Tibial nerve (tissue), 4 donors: Measurements from ENCODE around the gene MEGF6. TPM values are rescaled to one million over a fixed set of nuclear protein-coding genes. Genes with fewer than 3 reads are reported as not detected.
A peak's percentile ranks its signal among the peaks of the same experiment; 100 is the strongest.

ENCODE experiments used
- DNase-seq, 2 donors: peaks; one replicate each; pipeline ENCODE4 v3.0.0-alpha.2; 2019; ENCODE audit warnings: low spot score in 2 of 2
- H3K27ac ChIP-seq, 4 donors: fragments of 200-600 bp; sonication (generic) in 3 of 4; one replicate each; pipeline ENCODE4 v1.5.1; 2017 to 2019; ENCODE audit warnings: mild to moderate bottlenecking in 1 of 4
- H3K27me3 ChIP-seq, 2 donors: fragments of 200-600 bp; sonication (generic) in 1 of 2; one replicate each; pipeline versions ENCODE4 v1.5.1 to v1.6.0; 2017 to 2019
- H3K36me3 ChIP-seq, 3 donors: fragments of 200-600 bp; sonication (generic); one replicate each; pipeline ENCODE4 v1.5.1; 2018 to 2019
- H3K4me1 ChIP-seq, 4 donors: fragments of 200-600 bp; sonication (generic) in 3 of 4; one replicate each; pipeline ENCODE4 v1.5.1; 2017 to 2019
- H3K4me3 ChIP-seq, 4 donors: fragments of 200-600 bp; sonication (generic) in 3 of 4; one replicate each; pipeline ENCODE4 v1.5.1; 2017 to 2019; ENCODE audit warnings: mild to moderate bottlenecking in 1 of 4, moderate library complexity in 1 of 4
- H3K9me3 ChIP-seq, 4 donors: fragments of 200-600 bp; sonication (generic) in 3 of 4; one replicate each; pipeline ENCODE4 v1.5.1; 2017 to 2019
- CTCF ChIP-seq, 5 experiments: fragments of 200-600 bp in 3 of 5; fragments of 450-650 bp in 2 of 5; sonication (generic) in 3 of 5; IDR thresholded peaks; one replicate each; pipeline ENCODE4 v1.5.1; 2016 to 2019; ENCODE audit warnings: antibody characterized with exemption in 5 of 5, mild to moderate bottlenecking in 3 of 5, moderate library complexity in 2 of 5
- EP300 ChIP-seq, 2 donors: sonication (generic); formaldehyde crosslinking; IDR thresholded peaks; one replicate each; pipeline ENCODE4 v1.6.1; 2017; ENCODE audit warnings: antibody characterized with exemption in 2 of 2, mild to moderate bottlenecking in 1 of 2
- POLR2A ChIP-seq, 2 donors: fragments of 450-650 bp; IDR thresholded peaks; one replicate each; pipeline ENCODE4 v1.6.1; 2017; ENCODE audit warnings: antibody characterized with exemption in 2 of 2, mild to moderate bottlenecking in 2 of 2, moderate library complexity in 2 of 2
- WGBS, 2 donors: methylation state at CpG; one replicate each; pipeline ENCODE4 v1.1.5; 2018; 5-methylcytosine and 5-hydroxymethylcytosine counted together
- total RNA-seq, 4 donors: library from RNA; depleted of rRNA; stranded (reverse); fragments of >200 nt; gene quantifications; one replicate each; pipeline ENCODE4 v1.1.0, GENCODE V29; 2016

Gene MEGF6
- total RNA-seq, 4 donors from 2014 or later: 25.3 to 63.3 (median 42.8) TPM

DNA sequence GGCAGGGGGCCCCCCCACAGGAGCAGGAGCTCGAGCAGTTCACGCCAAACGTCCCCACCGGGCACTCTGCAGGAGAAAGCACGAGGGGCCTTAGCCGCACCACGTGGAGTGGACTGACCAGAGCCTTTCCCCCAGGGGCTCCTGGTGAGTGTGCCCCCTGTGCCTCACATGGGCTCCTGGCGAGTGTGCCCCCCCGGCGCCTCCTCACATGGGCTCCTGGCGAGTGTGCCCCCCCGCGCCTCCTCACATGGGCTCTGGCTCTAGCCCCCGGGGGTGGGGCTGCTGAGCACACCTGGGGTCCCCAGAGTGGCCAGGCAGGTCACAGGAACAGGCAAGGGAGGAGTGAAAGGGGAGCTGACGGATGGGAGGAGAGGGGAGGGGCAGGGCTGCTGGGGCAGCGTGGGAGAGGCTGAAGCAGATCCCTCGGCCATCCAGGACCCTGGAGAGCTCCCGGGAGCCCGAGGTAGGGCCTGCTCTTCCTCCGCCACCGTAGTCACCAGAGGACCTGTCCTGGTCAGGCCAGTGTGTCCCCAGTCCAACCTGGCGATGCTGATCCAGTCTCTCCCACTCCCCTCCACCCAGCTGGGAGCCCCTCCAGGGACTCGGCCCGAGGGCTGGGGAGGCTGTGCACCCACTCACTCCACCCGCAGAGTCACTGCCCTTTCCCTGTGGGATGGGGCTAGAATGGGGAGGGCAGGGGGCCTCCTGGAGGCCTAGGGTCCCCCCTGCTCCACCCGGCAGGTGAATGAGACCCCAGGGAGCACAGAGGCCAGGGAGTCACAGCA is 109.3 kb downstream of the MEGF6 start:
- DNase-seq: peak; percentile 22 to 74
- H3K27me3 ChIP-seq: no peaks in the 10 kb centered on the region
- no peaks in the 10 kb centered on the region for H3K9me3 ChIP-seq
- no peak overlapping the region for H3K4me3 ChIP-seq
- H3K4me1 ChIP-seq: peaks cover 0 to 31% (median 0%) of the 10 kb centered on the region in 4 donors
- 41 to 50% methylated on average over 17 to 19 of the region's 26 CpGs for WGBS, 2 donors
- no peak for TF ChIP-seq CTCF (IDR thresholded peaks at IDR 0.05)
- TF ChIP-seq EP300 (IDR thresholded peaks at IDR 0.05): no peak
- TF ChIP-seq POLR2A (IDR thresholded peaks at IDR 0.05): no peak
- peaks cover 0 to 32% (median 0%) of the 10 kb centered on the region in 3 donors for H3K36me3 ChIP-seq
- H3K27ac ChIP-seq: peak overlapping the region in 1 of 4 donors; percentile 39

- no peak overlapping the region for H3K4me3 ChIP-seq
- DNase-seq: no peak
- H3K9me3 ChIP-seq: no peaks in the 10 kb centered on the region
- H3K36me3 ChIP-seq: peaks cover 0 to 27% (median 0%) of the 10 kb centered on the region in 3 donors
- peaks cover 0 to 31% (median 0%) of the 10 kb centered on the region in 4 donors for H3K4me1 ChIP-seq
- no peak overlapping the region for H3K27ac ChIP-seq
- no peaks in the 10 kb centered on the region for H3K27me3 ChIP-seq
- WGBS, 2 donors: 73% methylated on average over 13 of the region's 17 CpGs; no CpG with 5 or more reads in 1 of the 2 donors
- TF ChIP-seq CTCF (IDR thresholded peaks at IDR 0.05) (no peak), POLR2A (IDR thresholded peaks at IDR 0.05) (no peak), EP300 (IDR thresholded peaks at IDR 0.05) (no peak)
These were observed 109.9 kb downstream of the MEGF6 start for GRCh38 chr1:3501437-3501836.

DNA sequence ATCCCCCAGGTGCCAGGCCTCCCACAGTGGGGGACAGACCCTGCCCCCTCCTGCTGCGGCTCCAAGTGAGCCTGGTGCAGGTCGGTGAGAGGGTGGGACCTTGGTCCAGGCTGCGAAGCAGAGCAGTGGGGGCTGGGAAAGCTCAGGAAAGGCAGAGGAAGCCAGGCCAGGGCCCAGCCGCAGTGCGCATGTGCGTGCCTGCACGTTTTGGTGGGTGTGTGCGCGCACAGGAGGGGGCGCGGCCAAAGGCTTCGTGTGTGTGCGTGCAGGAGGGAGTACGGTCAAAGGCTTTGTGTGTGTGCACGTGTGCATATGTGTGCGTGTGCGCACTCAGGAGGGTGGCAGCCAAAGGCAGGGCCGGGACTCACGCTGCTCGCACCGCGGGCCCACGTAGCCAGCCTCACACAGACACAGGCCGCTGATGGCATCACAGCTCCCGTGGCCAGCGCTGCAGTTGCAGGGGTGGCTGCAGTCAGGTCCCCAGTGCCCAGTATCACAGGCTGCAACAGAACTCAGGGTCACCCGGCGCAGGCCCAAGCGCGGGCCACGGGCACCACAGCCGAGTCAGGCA is 111.0 kb downstream of the MEGF6 start:
- Histone ChIP-seq H3K9me3 (no peaks in the 10 kb centered on the region), H3K27ac (no peak overlapping the region), H3K4me3 (no peak overlapping the region), H3K27me3 (no peaks in the 10 kb centered on the region), H3K4me1 (peaks cover 0 to 28% (median 0%) of the 10 kb centered on the region in 4 donors), H3K36me3 (peaks cover 0 to 34% (median 0%) of the 10 kb centered on the region in 3 donors)
- DNase-seq: no peak
- TF ChIP-seq CTCF (IDR thresholded peaks at IDR 0.05): no peak
- TF ChIP-seq EP300 (IDR thresholded peaks at IDR 0.05): no peak
- TF ChIP-seq POLR2A (IDR thresholded peaks at IDR 0.05): no peak
- 88 to 90% methylated on average over 17 to 21 of the region's 32 CpGs for whole genome bisulfite sequencing, 2 donors

DNA sequence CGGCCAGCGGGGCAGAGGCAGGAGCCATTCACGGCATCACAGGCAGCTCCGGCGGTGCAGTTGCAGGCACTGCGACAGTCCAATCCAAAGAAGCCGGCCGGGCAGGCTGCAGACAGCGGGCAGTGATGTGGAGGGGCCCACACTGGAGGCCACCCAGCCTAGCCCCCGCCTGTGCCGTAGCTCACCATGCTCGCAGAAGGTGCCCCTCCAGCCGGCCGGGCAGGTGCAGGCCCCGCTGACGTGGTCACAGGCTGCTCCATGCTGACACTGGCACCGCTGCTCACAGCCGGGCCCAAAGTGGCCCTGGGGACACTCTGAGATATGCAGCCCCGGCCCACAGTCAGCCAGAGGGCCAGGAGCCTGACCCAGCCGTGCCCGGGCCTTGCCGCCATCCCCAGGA is 111.7 kb downstream of the MEGF6 start:
- TF ChIP-seq POLR2A (IDR thresholded peaks at IDR 0.05): no peak
- no peak for TF ChIP-seq EP300 (IDR thresholded peaks at IDR 0.05)
- no peak for TF ChIP-seq CTCF (IDR thresholded peaks at IDR 0.05)
- no peak for DNase-seq
- H3K4me3 ChIP-seq: no peak overlapping the region
- 79 to 96% methylated on average over 10 to 11 of the region's 22 CpGs for WGBS, 2 donors
- H3K27ac ChIP-seq: no peak overlapping the region
- peaks cover 0 to 20% (median 0%) of the 10 kb centered on the region in 4 donors for H3K4me1 ChIP-seq
- H3K27me3 ChIP-seq: no peaks in the 10 kb centered on the region
- H3K9me3 ChIP-seq: no peaks in the 10 kb centered on the region
- peaks cover 0 to 34% (median 0%) of the 10 kb centered on the region in 3 donors for H3K36me3 ChIP-seq

GRCh38 chr1:3498986-3499385 is 112.3 kb downstream of the MEGF6 start:
- DNase-seq: no peak
- WGBS, 2 donors: 79 to 85% methylated on average over 6 of the region's 8 CpGs

More at GRCh38 chr1:3498986-3499385, 112.3 kb downstream of the MEGF6 start:
- Histone ChIP-seq H3K9me3 (no peaks in the 10 kb centered on the region), H3K4me1 (peaks cover 0 to 18% (median 0%) of the 10 kb centered on the region in 4 donors), H3K27me3 (no peaks in the 10 kb centered on the region), H3K27ac (no peak overlapping the region), H3K4me3 (no peak overlapping the region), H3K36me3 (peaks cover 0 to 34% (median 0%) of the 10 kb centered on the region in 3 donors)
- no peak for TF ChIP-seq EP300 (IDR thresholded peaks at IDR 0.05)
- no peak for TF ChIP-seq POLR2A (IDR thresholded peaks at IDR 0.05)
- no peak for TF ChIP-seq CTCF (IDR thresholded peaks at IDR 0.05)
